Fibroblast of lung (primary cell): ENCODE data around the gene JAK1.

Source experiments
- EZH2 ChIP-seq: IDR thresholded peaks from 2 replicates; pipeline ENCODE4 v1.5.1; 2012; ENCODE audit warnings: low read length, control low read depth, mild to moderate bottlenecking; ENCODE audit errors: missing control alignments
- TF ChIP-seq, protein P1 (sequence below), 2 donors: IDR thresholded peaks in 1 of 2; conservative IDR thresholded peaks in 1 of 2; 1 replicate in 1 of 2; 2 replicates in 1 of 2; pipeline ENCODE4 v1.5.1; 2011 to 2012; ENCODE audit warnings: low read length in 2 of 2, control low read depth in 1 of 2, inconsistent platforms in 1 of 2, low read depth in 1 of 2, mild to moderate bottlenecking in 1 of 2

GRCh38 chr1:65002508-65003315, 36.4 kb upstream of the JAK1 start:
- TF ChIP-seq, protein P1, sequence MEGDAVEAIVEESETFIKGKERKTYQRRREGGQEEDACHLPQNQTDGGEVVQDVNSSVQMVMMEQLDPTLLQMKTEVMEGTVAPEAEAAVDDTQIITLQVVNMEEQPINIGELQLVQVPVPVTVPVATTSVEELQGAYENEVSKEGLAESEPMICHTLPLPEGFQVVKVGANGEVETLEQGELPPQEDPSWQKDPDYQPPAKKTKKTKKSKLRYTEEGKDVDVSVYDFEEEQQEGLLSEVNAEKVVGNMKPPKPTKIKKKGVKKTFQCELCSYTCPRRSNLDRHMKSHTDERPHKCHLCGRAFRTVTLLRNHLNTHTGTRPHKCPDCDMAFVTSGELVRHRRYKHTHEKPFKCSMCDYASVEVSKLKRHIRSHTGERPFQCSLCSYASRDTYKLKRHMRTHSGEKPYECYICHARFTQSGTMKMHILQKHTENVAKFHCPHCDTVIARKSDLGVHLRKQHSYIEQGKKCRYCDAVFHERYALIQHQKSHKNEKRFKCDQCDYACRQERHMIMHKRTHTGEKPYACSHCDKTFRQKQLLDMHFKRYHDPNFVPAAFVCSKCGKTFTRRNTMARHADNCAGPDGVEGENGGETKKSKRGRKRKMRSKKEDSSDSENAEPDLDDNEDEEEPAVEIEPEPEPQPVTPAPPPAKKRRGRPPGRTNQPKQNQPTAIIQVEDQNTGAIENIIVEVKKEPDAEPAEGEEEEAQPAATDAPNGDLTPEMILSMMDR (conservative IDR thresholded peaks at IDR 0.05 in 1 of 2, IDR thresholded peaks at IDR 0.05 in 1 of 2; ENCODE audit: low read depth in 1 of 2, low read length in 2 of 2): no peak
- TF ChIP-seq EZH2: no peak
